Neural progenitor cell (in vitro differentiated cells): Measurements from ENCODE around the gene SPTSSB.

ENCODE experiments used
- EZH2 ChIP-seq: fragments of 200-600 bp; sonication (generic); IDR thresholded peaks from 2 replicates; pipeline ENCODE4 v1.6.1; 2017; ENCODE audit warnings: antibody characterized with exemption, mild to moderate bottlenecking, moderate library complexity
- EZH2phosphoT487 ChIP-seq: fragments of 200-600 bp; sonication (generic); IDR thresholded peaks from 2 replicates; pipeline ENCODE4 v1.6.1; 2017; ENCODE audit warnings: antibody characterized with exemption
- TF ChIP-seq, protein P1 (sequence below): fragments of 200-600 bp; sonication (generic); IDR thresholded peaks from 2 replicates; pipeline ENCODE4 v1.5.1; 2017; ENCODE audit warnings: antibody characterized with exemption, mild to moderate bottlenecking

DNA sequence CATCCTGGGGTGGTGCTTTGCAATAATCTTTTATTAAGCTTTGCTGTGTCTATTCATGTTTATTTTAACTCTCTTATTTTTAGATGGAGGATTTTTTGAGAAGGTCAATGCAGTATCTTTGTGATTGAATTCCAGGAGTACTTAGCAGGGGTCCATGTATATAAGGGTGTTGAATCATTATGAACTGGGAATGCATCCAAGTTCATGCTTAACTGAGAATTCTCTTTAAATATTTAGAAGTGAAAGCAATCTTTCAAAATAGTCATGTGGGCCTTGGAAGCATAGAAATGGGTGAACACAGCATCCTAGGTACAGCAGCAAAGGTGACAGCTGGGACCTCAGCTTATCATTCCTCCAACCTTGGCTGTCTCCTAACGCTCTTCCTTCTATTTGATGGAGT is 27.3 kb downstream of the SPTSSB start:
- no peak for TF ChIP-seq EZH2phosphoT487
- TF ChIP-seq, protein P1, sequence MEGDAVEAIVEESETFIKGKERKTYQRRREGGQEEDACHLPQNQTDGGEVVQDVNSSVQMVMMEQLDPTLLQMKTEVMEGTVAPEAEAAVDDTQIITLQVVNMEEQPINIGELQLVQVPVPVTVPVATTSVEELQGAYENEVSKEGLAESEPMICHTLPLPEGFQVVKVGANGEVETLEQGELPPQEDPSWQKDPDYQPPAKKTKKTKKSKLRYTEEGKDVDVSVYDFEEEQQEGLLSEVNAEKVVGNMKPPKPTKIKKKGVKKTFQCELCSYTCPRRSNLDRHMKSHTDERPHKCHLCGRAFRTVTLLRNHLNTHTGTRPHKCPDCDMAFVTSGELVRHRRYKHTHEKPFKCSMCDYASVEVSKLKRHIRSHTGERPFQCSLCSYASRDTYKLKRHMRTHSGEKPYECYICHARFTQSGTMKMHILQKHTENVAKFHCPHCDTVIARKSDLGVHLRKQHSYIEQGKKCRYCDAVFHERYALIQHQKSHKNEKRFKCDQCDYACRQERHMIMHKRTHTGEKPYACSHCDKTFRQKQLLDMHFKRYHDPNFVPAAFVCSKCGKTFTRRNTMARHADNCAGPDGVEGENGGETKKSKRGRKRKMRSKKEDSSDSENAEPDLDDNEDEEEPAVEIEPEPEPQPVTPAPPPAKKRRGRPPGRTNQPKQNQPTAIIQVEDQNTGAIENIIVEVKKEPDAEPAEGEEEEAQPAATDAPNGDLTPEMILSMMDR: no peak
- TF ChIP-seq EZH2: no peak
